Esophagus squamous epithelium (tissue), 5 donors: ENCODE data around the gene MAP2K5. TPM values are rescaled to one million over a fixed set of nuclear protein-coding genes. Genes with fewer than 3 reads are reported as not detected.

Experiments
- DNase-seq: peaks from one replicate; lab custom pipeline; 2025; lab: John Stamatoyannopoulos, UW
- H3K27ac ChIP-seq, 4 donors: fragments of 200-600 bp; sonication (generic); one replicate each; pipeline ENCODE4 v1.5.1; 2016 to 2019; ENCODE audit warnings: mild to moderate bottlenecking in 1 of 4
- H3K27me3 ChIP-seq, 4 donors: fragments of 200-600 bp; sonication (generic); 1 replicate in 3 of 4; 2 replicates in 1 of 4; pipeline versions ENCODE4 v1.5.1 to v1.6.0; 2017 to 2021; ENCODE audit warnings: antibody characterized with exemption in 1 of 4
- H3K36me3 ChIP-seq, 3 donors: fragments of 200-600 bp; sonication (generic); one replicate each; pipeline ENCODE4 v1.5.1; 2016 to 2019
- H3K4me1 ChIP-seq, 3 donors: fragments of 200-600 bp; sonication (generic); one replicate each; pipeline ENCODE4 v1.5.1; 2017 to 2019
- H3K4me3 ChIP-seq, 4 donors: fragments of 200-600 bp; sonication (generic); 1 replicate in 3 of 4; 2 replicates in 1 of 4; pipeline ENCODE4 v1.5.1; 2016 to 2019; ENCODE audit warnings: mild to moderate bottlenecking in 2 of 4, moderate library complexity in 1 of 4
- H3K9me3 ChIP-seq, 3 donors: fragments of 200-600 bp; sonication (generic); one replicate each; pipeline ENCODE4 v1.5.1; 2016 to 2019
- CTCF ChIP-seq, 6 experiments: fragments of 450-650 bp in 4 of 6; fragments of 200-600 bp in 2 of 6; sonication (generic) in 2 of 6; IDR thresholded peaks; one replicate each; pipeline ENCODE4 v1.5.1; 2016 to 2019; ENCODE audit warnings: antibody characterized with exemption in 6 of 6, mild to moderate bottlenecking in 4 of 6, moderate library complexity in 4 of 6
- POLR2A ChIP-seq, 4 donors: fragments of 450-650 bp; IDR thresholded peaks; one replicate each; pipeline ENCODE4 v1.6.1; 2017; ENCODE audit warnings: antibody characterized with exemption in 4 of 4, mild to moderate bottlenecking in 4 of 4, moderate library complexity in 3 of 4
- WGBS, 2 donors: methylation state at CpG; one replicate each; pipeline ENCODE4 v1.1.5; 2018; 5-methylcytosine and 5-hydroxymethylcytosine counted together
- intact Hi-C: fragments of 100-400 bp; cut with DNase I; formaldehyde crosslinking; loops from one replicate; pipeline ENCODE4 v1.15.0; 2022
- total RNA-seq, 4 donors: library from RNA; depleted of rRNA; stranded (reverse); fragments of >200 nt; gene quantifications; one replicate each; pipeline ENCODE4 v1.1.0, GENCODE V29; 2016
- donor health status: DM: yes; HTN: yes; CAD: no.

The MAP2K5 gene
- total RNA-seq, 4 donors from 2014 or later = 5.8 to 8.0 (median 7.0) TPM

- Histone ChIP-seq H3K36me3 (peaks cover 0 to 66% (median 0%) of the 10 kb centered on the region in 3 donors), H3K27ac (no peak overlapping the region), H3K9me3 (no peaks in the 10 kb centered on the region), H3K27me3 (no peaks in the 10 kb centered on the region), H3K4me3 (no peak overlapping the region), H3K4me1 (no peaks in the 10 kb centered on the region)
- TF ChIP-seq POLR2A (IDR thresholded peaks at IDR 0.05) = no peak
- TF ChIP-seq CTCF (IDR thresholded peaks at IDR 0.05) = no peak
- DNase-seq = no peak
- intact Hi-C loops = no loop called here
These were observed 52.3 kb downstream of the MAP2K5 start for GRCh38 chr15:67594770-67595169.

- Histone ChIP-seq H3K27me3 (no peaks in the 10 kb centered on the region), H3K27ac (no peak overlapping the region), H3K9me3 (no peaks in the 10 kb centered on the region), H3K4me1 (no peaks in the 10 kb centered on the region), H3K36me3 (peaks cover 0 to 68% (median 0%) of the 10 kb centered on the region in 3 donors), H3K4me3 (no peak overlapping the region)
- intact Hi-C loops = no loop called here
- DNase-seq = no peak
- TF ChIP-seq POLR2A (IDR thresholded peaks at IDR 0.05) (no peak), CTCF (IDR thresholded peaks at IDR 0.05) (no peak)
These were observed 53.1 kb downstream of the MAP2K5 start for GRCh38 chr15:67595572-67595971.

- no peak for DNase-seq
- 95 to 96% methylated on average over 2 of the region's 2 CpGs for WGBS, 2 donors
- H3K9me3 ChIP-seq = no peaks in the 10 kb centered on the region
- no peaks in the 10 kb centered on the region for H3K27me3 ChIP-seq
- no peak overlapping the region for H3K27ac ChIP-seq
- H3K4me1 ChIP-seq = no peaks in the 10 kb centered on the region
- TF ChIP-seq POLR2A (IDR thresholded peaks at IDR 0.05) = no peak
- TF ChIP-seq CTCF (IDR thresholded peaks at IDR 0.05) = no peak
- intact Hi-C loops = no loop called here
- no peak overlapping the region for H3K4me3 ChIP-seq
- H3K36me3 ChIP-seq = peaks cover 0 to 43% (median 0%) of the 10 kb centered on the region in 3 donors
These were observed 58.6 kb downstream of the MAP2K5 start for GRCh38 chr15:67601073-67601472.

GRCh38 chr15:67603063-67603462 lies 60.6 kb downstream of the MAP2K5 start:
- 94 to 98% methylated on average over 4 of the region's 4 CpGs for WGBS, 2 donors
- no peaks in the 10 kb centered on the region for H3K27me3 ChIP-seq

GRCh38 chr15:67605871-67606270 lies 63.4 kb downstream of the MAP2K5 start:
- no peak overlapping the region for H3K27ac ChIP-seq
- WGBS, 2 donors = 92 to 93% methylated on average over 2 of the region's 2 CpGs
- no peak overlapping the region for H3K4me3 ChIP-seq
- no peaks in the 10 kb centered on the region for H3K9me3 ChIP-seq
- H3K27me3 ChIP-seq = no peaks in the 10 kb centered on the region
- no peak for DNase-seq
- intact Hi-C loops = no loop called here
- TF ChIP-seq CTCF (IDR thresholded peaks at IDR 0.05) = no peak
- no peak for TF ChIP-seq POLR2A (IDR thresholded peaks at IDR 0.05)
- H3K36me3 ChIP-seq = peaks cover 0 to 21% (median 0%) of the 10 kb centered on the region in 3 donors
- H3K4me1 ChIP-seq = no peaks in the 10 kb centered on the region

More at GRCh38 chr15:67603063-67603462, 60.6 kb downstream of the MAP2K5 start:
- intact Hi-C loops = no loop called here
- DNase-seq = no peak
- no peaks in the 10 kb centered on the region for H3K9me3 ChIP-seq
- H3K4me3 ChIP-seq = no peak overlapping the region
- H3K4me1 ChIP-seq = no peaks in the 10 kb centered on the region
- peaks cover 0 to 30% (median 0%) of the 10 kb centered on the region in 3 donors for H3K36me3 ChIP-seq
- no peak overlapping the region for H3K27ac ChIP-seq
- no peak for TF ChIP-seq POLR2A (IDR thresholded peaks at IDR 0.05)
- TF ChIP-seq CTCF (IDR thresholded peaks at IDR 0.05) = no peak
